Measurements from ENCODE around the gene C10orf67.

DNA sequence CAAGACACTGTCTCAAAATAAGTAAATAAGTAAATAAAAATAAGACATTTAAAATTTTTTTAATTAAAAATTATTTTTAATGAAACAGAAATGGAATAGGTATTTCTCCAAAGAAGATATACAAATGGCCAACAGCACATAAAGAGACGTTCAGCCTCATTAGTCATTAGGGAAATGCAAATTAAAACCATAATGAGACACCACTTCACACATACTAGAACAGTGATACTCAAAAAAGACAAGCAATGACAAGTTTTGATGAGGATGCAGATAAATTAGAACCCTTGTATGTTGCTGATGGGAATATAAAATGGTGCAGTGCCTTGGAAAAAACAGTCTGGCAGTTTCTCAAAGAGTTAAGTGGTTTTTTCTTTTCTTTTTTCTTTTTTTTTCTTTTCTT lies 26.5 kb upstream of the C10orf67 start:
- TF ChIP-seq POLR2A (IDR thresholded peaks at IDR 0.05; ENCODE audit: low read depth) = no peak
- TF ChIP-seq CTCF (IDR thresholded peaks at IDR 0.05) = no peak
- no peak for TF ChIP-seq POLR2AphosphoS5 (IDR thresholded peaks at IDR 0.05)
